Chondrocyte (in vitro differentiated cells): ENCODE measurements around the gene PTF1A. TPM values are rescaled to one million over a fixed set of nuclear protein-coding genes. Genes with fewer than 3 reads are reported as not detected.

Source experiments
- DNase-seq: peaks from one replicate; pipeline ENCODE4 v3.0.0; 2021; ENCODE audit warnings: mixed read lengths, low spot score
- H3K27ac Mint-ChIP-seq: one replicate; pipeline ENCODE4 v1.8.0; 2021; ENCODE audit warnings: mild to moderate bottlenecking, moderate library complexity, mixed read lengths; ENCODE audit not compliant: unreplicated experiment
- H3K27me3 Mint-ChIP-seq: 2 replicates; pipeline ENCODE4 v1.8.0; 2021; ENCODE audit warnings: low read depth, mixed read lengths
- H3K36me3 Mint-ChIP-seq: 2 replicates; pipeline ENCODE4 v1.8.0; 2021; ENCODE audit warnings: low read depth, mixed read lengths
- H3K4me1 Mint-ChIP-seq: 2 replicates; pipeline ENCODE4 v1.8.0; 2021; ENCODE audit warnings: low read depth, mild to moderate bottlenecking, mixed read lengths
- H3K4me3 Mint-ChIP-seq: one replicate; pipeline ENCODE4 v1.8.0; 2021; ENCODE audit warnings: mild to moderate bottlenecking, moderate library complexity, mixed read lengths; ENCODE audit not compliant: unreplicated experiment
- H3K9me3 Mint-ChIP-seq: 2 replicates; pipeline ENCODE4 v1.8.0; 2021; ENCODE audit warnings: low read depth, mixed read lengths
- CTCF ChIP-seq: fragments of 200-600 bp; sonication (generic); IDR thresholded peaks from 2 replicates; pipeline ENCODE4 v1.5.0; 2021; ENCODE audit warnings: antibody characterized with exemption, mild to moderate bottlenecking, moderate library complexity
- total RNA-seq: library from RNA; stranded (reverse); gene quantifications from 3 replicates; pipeline ENCODE4 v1.2.1, GENCODE V29; 2021

PTF1A gene
- total RNA-seq, 1 donor from 2014 or later, result not detected

- H3K4me1 Mint-ChIP-seq, result no peaks in the 10 kb centered on the region
- H3K9me3 Mint-ChIP-seq, result no peaks in the 10 kb centered on the region
- no peak for DNase-seq
- peaks cover 18% of the 10 kb centered on the region for H3K27me3 Mint-ChIP-seq
- no peak overlapping the region for H3K4me3 Mint-ChIP-seq
- no peak for TF ChIP-seq CTCF
- no peak overlapping the region for H3K27ac Mint-ChIP-seq
- no peaks in the 10 kb centered on the region for H3K36me3 Mint-ChIP-seq
Observed at GRCh38 chr10:23150610-23151009, 41.5 kb upstream of the PTF1A start.

- H3K27ac Mint-ChIP-seq, result no peak overlapping the region
- DNase-seq, result no peak
- no peak for TF ChIP-seq CTCF
- H3K27me3 Mint-ChIP-seq, result peaks cover 23% of the 10 kb centered on the region
- no peak overlapping the region for H3K4me3 Mint-ChIP-seq
- no peaks in the 10 kb centered on the region for H3K4me1 Mint-ChIP-seq
- H3K9me3 Mint-ChIP-seq, result no peaks in the 10 kb centered on the region
- no peaks in the 10 kb centered on the region for H3K36me3 Mint-ChIP-seq
Observed at GRCh38 chr10:23151071-23151470, 41.0 kb upstream of the PTF1A start.

- no peak for TF ChIP-seq CTCF
- Mint-ChIP-seq H3K4me3 (no peak overlapping the region), H3K9me3 (no peaks in the 10 kb centered on the region), H3K27ac (no peak overlapping the region), H3K27me3 (peaks cover 44% of the 10 kb centered on the region), H3K4me1 (peaks cover 7% of the 10 kb centered on the region), H3K36me3 (no peaks in the 10 kb centered on the region)
- no peak for DNase-seq
Observed at GRCh38 chr10:23155169-23155568, 36.9 kb upstream of the PTF1A start.

- no peaks in the 10 kb centered on the region for H3K9me3 Mint-ChIP-seq
- H3K27me3 Mint-ChIP-seq, result peaks cover 41% of the 10 kb centered on the region
- H3K4me1 Mint-ChIP-seq, result peaks cover 7% of the 10 kb centered on the region
- H3K36me3 Mint-ChIP-seq, result no peaks in the 10 kb centered on the region
- H3K27ac Mint-ChIP-seq, result no peak overlapping the region
- H3K4me3 Mint-ChIP-seq, result no peak overlapping the region
- no peak for TF ChIP-seq CTCF
- no peak for DNase-seq
Observed at GRCh38 chr10:23156447-23157150, 35.5 kb upstream of the PTF1A start.

- no peak overlapping the region for H3K4me3 Mint-ChIP-seq
- peaks cover 7% of the 10 kb centered on the region for H3K4me1 Mint-ChIP-seq
- peaks cover 41% of the 10 kb centered on the region for H3K27me3 Mint-ChIP-seq
- H3K27ac Mint-ChIP-seq, result no peak overlapping the region
- no peaks in the 10 kb centered on the region for H3K36me3 Mint-ChIP-seq
- no peak for DNase-seq
- no peak for TF ChIP-seq CTCF
- no peaks in the 10 kb centered on the region for H3K9me3 Mint-ChIP-seq
Observed at GRCh38 chr10:23157239-23157681, 34.9 kb upstream of the PTF1A start.
